Transverse colon (tissue), 4 donors: ENCODE data around the gene ACTL7B.

Experiments
- EP300 ChIP-seq: sonication (generic); formaldehyde crosslinking; IDR thresholded peaks from one replicate; pipeline ENCODE4 v1.6.1; 2017; ENCODE audit warnings: antibody characterized with exemption, low read depth
- POLR2A ChIP-seq: fragments of 450-650 bp; IDR thresholded peaks from one replicate; pipeline ENCODE4 v1.6.1; 2016; ENCODE audit warnings: antibody characterized with exemption, mild to moderate bottlenecking, moderate library complexity
- POLR2AphosphoS5 ChIP-seq, 3 donors: sonication (generic); formaldehyde crosslinking; IDR thresholded peaks; one replicate each; pipeline ENCODE4 v1.6.1; 2016; ENCODE audit warnings: antibody characterized with exemption in 3 of 3
- TF ChIP-seq, protein P1 (sequence below), 5 experiments: fragments of 200-600 bp in 3 of 5; fragments of 450-650 bp in 2 of 5; sonication (generic) in 3 of 5; IDR thresholded peaks; 1 replicate in 2 of 5; 2 replicates in 3 of 5; pipeline ENCODE4 v1.5.1; 2016 to 2017; ENCODE audit warnings: antibody characterized with exemption in 5 of 5, inconsistent platforms in 3 of 5, mild to moderate bottlenecking in 2 of 5, moderate library complexity in 1 of 5

- TF ChIP-seq POLR2A (no peak), POLR2AphosphoS5 (IDR thresholded peaks at IDR 0.05) (no peak), EP300 (no peak)
- TF ChIP-seq, protein P1, sequence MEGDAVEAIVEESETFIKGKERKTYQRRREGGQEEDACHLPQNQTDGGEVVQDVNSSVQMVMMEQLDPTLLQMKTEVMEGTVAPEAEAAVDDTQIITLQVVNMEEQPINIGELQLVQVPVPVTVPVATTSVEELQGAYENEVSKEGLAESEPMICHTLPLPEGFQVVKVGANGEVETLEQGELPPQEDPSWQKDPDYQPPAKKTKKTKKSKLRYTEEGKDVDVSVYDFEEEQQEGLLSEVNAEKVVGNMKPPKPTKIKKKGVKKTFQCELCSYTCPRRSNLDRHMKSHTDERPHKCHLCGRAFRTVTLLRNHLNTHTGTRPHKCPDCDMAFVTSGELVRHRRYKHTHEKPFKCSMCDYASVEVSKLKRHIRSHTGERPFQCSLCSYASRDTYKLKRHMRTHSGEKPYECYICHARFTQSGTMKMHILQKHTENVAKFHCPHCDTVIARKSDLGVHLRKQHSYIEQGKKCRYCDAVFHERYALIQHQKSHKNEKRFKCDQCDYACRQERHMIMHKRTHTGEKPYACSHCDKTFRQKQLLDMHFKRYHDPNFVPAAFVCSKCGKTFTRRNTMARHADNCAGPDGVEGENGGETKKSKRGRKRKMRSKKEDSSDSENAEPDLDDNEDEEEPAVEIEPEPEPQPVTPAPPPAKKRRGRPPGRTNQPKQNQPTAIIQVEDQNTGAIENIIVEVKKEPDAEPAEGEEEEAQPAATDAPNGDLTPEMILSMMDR (IDR thresholded peaks at IDR 0.05) = no peak
Observed at GRCh38 chr9:108834959-108835665, 20.7 kb downstream of the ACTL7B start.
